Dedifferentiated amniotic fluid mesenchymal stem cell (primary cell): Measurements from ENCODE around the gene DCHS1.

ENCODE experiments used
- DNase-seq: peaks from one replicate; pipeline ENCODE4 v3.0.0-alpha.2; 2016; ENCODE audit errors: extremely low spot score

DCHS1 gene

GRCh38 chr11:6612213-6613041 is 43.2 kb downstream of the DCHS1 start, which contains the start of gene TAF10:
Gene TAF10, minus strand, starts transcription at chr11:6612216. Its CDS starts 27 bp downstream, at chr11:6612189.
- DNase-seq: peak; percentile 96

- no peak for DNase-seq
Measured at GRCh38 chr11:6611963-6612212, 43.7 kb downstream of the DCHS1 start.

GRCh38 chr11:6611092-6611962 is 44.3 kb downstream of the DCHS1 start:
- no peak for DNase-seq

GRCh38 chr11:6610591-6610990 is 45.0 kb downstream of the DCHS1 start:
- DNase-seq: no peak

- no peak for DNase-seq
Measured at GRCh38 chr11:6609502-6610015, 46.0 kb downstream of the DCHS1 start.

- DNase-seq: no peak
Measured at GRCh38 chr11:6608726-6609501, 46.7 kb downstream of the DCHS1 start.

GRCh38 chr11:6608011-6608410 is 47.6 kb downstream of the DCHS1 start:
- DNase-seq: no peak

GRCh38 chr11:6607190-6607795 is 48.3 kb downstream of the DCHS1 start:
- DNase-seq: no peak

GRCh38 chr11:6606471-6607189 is 49.0 kb downstream of the DCHS1 start:
- peak; percentile 92 for DNase-seq

GRCh38 chr11:6604790-6605189 is 50.8 kb downstream of the DCHS1 start:
- DNase-seq: no peak

GRCh38 chr11:6604081-6604626 is 51.5 kb downstream of the DCHS1 start:
- DNase-seq: peak; percentile 53

- DNase-seq: peak; percentile 83
Measured at GRCh38 chr11:6603287-6604080, 52.1 kb downstream of the DCHS1 start, which contains the start of the genes ILK and RRP8. Gene ILK, plus strand, starts transcription at chr11:6603774. Its CDS starts 498 bp downstream, at chr11:6604272. Gene RRP8, minus strand, starts transcription at chr11:6603616. Its CDS starts 114 bp downstream, at chr11:6603502.

GRCh38 chr11:6602096-6602940 is 53.3 kb downstream of the DCHS1 start:
- no peak for DNase-seq

- no peak for DNase-seq
Measured at GRCh38 chr11:6601041-6601461, 54.6 kb downstream of the DCHS1 start.

- DNase-seq: no peak
Measured at GRCh38 chr11:6599881-6600390, 55.7 kb downstream of the DCHS1 start.

GRCh38 chr11:6599449-6599848 is 56.2 kb downstream of the DCHS1 start:
- DNase-seq: no peak

GRCh38 chr11:6598555-6598954 is 57.1 kb downstream of the DCHS1 start:
- no peak for DNase-seq

- no peak for DNase-seq
Measured at GRCh38 chr11:6596239-6596877, 59.3 kb downstream of the DCHS1 start.
